K562 (cell line): ENCODE measurements around the gene FSTL4.

Source experiments
- ARID4B ChIP-seq: sonication (generic); formaldehyde crosslinking; IDR thresholded peaks from 2 replicates; pipeline ENCODE4 v1.8.0; 2022; ENCODE audit warnings: mild to moderate bottlenecking, missing genetic modification reagents
- SRF ChIP-seq, 2 experiments: fragments of 250-450, 450-650 bp in 1 of 2; sonication (Bioruptor Pico) in 1 of 2; sonication (generic) in 1 of 2; formaldehyde crosslinking; IDR thresholded peaks; 2 replicates each; pipeline versions ENCODE4 v1.5.0 to v1.5.1; 2020 to 2022; ENCODE audit warnings: mild to moderate bottlenecking in 1 of 2, missing genetic modification reagents in 1 of 2

- TF ChIP-seq SRF (CRISPR knock-in tag; IDR thresholded peaks at IDR 0.05), result no peak
- TF ChIP-seq ARID4B (CRISPR knock-in tag), result no peak
Measured at GRCh38 chr5:133242221-133242835, 370.0 kb downstream of the FSTL4 start.
